Measurements from ENCODE around the gene KCNIP4.

GRCh38 chr4:21695141-21695540, 253.4 kb downstream of the KCNIP4 start:
- TF ChIP-seq CTCF (IDR thresholded peaks at IDR 0.05) (no peak), EZH2 (IDR thresholded peaks at IDR 0.05; ENCODE audit: borderline replicate concordance, insufficient read depth, low read depth, low read length, poor library complexity, severe bottlenecking) (no peak)
